ENCODE data around the gene GATC.

Gene GATC

DNA sequence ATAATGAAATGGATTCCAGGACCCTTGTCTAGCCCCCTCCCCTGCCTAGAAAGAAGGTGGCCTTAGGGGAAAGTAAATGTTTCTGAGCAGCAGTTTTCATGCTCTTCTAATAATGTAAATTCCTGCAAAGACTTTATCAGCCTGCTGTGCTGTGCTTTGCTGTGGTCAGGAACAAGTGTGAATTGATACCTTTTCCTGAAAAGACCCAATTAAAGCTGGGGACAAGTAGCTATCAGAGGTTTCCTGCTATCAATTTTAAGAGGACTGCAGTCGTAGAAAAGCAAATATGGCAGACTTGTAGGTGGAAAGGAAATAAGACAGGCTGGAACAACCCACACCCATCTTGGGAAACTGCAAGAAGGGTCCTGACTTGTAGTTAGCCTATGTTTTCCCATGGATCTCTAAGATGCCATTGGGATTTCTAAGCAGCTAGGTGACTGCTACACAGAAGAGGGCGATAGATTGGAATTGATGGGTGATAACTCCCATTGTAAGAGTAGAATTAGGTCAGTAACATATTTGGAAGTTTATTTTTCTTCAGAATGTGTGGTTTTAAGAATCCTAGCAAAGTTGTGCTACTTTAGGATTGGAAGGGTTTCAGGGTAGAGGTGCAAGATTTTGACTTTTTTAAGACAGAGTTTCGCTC, 52.7 kb downstream of the GATC start:
- DNase-seq: no peak

GRCh38 chr12:120500581-120500980, 54.3 kb downstream of the GATC start:
- DNase-seq: no peak

DNA sequence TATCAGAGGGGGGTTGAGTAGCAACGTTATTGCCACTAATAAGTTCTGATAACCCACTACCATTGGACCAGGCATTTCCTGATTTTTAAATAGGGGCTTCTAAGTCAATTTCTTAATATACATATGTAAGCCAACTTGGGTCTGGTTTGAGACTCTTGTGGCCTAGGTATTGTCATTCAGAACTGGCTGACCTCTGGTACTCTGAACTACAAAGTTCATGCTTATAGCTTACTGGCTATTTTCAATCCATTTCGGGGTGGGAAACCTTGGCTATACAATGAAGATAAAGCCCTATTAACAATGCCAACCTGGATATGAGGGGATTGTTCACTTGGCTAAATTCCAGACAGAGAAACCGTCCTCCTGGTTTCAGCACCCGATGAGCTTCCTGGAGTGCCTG, 58.3 kb downstream of the GATC start:
- no peak for DNase-seq

- DNase-seq: no peak
Observed at GRCh38 chr12:120508537-120508936, 62.3 kb downstream of the GATC start.
